ENCODE measurements around the gene CAMK1D. TPM values are rescaled to one million over a fixed set of nuclear protein-coding genes. Genes with fewer than 3 reads are reported as not detected.
"Not testable (repeated sequence)": the region's sequence is repeated elsewhere in the genome, so short reads cannot be mapped to it uniquely, and the experiment has no call there.

The CAMK1D gene
- total and polyA plus RNA-seq, 3 donors from 2014 or later = 10.0 to 14.5 (median 14.0) TPM

- Histone ChIP-seq H3K4me1 (peaks cover 7% of the 10 kb centered on the region), H3K27me3 (no peaks in the 10 kb centered on the region), H3K36me3 (ENCODE audit: low read depth, missing control alignments) (no peaks in the 10 kb centered on the region), H3K27ac (no peak overlapping the region), H3K4me3 (no peak overlapping the region), H3K9me3 (no peaks in the 10 kb centered on the region)
- 53 to 74% methylated on average over 4 of the region's 4 CpGs for WGBS, 2 donors
- TF ChIP-seq POLR2A (IDR thresholded peaks at IDR 0.05) = no peak
- TF ChIP-seq CTCF (IDR thresholded peaks at IDR 0.05) = no peak
- intact Hi-C loops (cut with DNase I; ENCODE audit: low total_unique reads) = no loop called here
- no peak for DNase-seq
Measured at GRCh38 chr10:12540341-12540781, 191.0 kb downstream of the CAMK1D start.

- intact Hi-C loops (cut with DNase I; ENCODE audit: low total_unique reads) = no loop called here
- TF ChIP-seq POLR2A (IDR thresholded peaks at IDR 0.05) = no peak
- TF ChIP-seq CTCF (IDR thresholded peaks at IDR 0.05) = no peak
- Histone ChIP-seq H3K36me3 (ENCODE audit: low read depth, missing control alignments) (no peaks in the 10 kb centered on the region), H3K27ac (peak overlapping the region in 1 of 2 donors; percentile 70), H3K27me3 (no peaks in the 10 kb centered on the region), H3K9me3 (no peaks in the 10 kb centered on the region), H3K4me3 (no peak overlapping the region), H3K4me1 (peaks cover 7% of the 10 kb centered on the region)
- 90 to 92% methylated on average over 11 of the region's 11 CpGs for WGBS, 2 donors
- DNase-seq = no peak
Measured at GRCh38 chr10:12541446-12542067, 192.2 kb downstream of the CAMK1D start.

- TF ChIP-seq CTCF (IDR thresholded peaks at IDR 0.05) = no peak
- no peak for TF ChIP-seq POLR2A (IDR thresholded peaks at IDR 0.05)
- H3K27me3 ChIP-seq = no peaks in the 10 kb centered on the region
- peaks cover 7% of the 10 kb centered on the region for H3K4me1 ChIP-seq
- intact Hi-C loops (cut with DNase I; ENCODE audit: low total_unique reads) = no loop called here
- H3K4me3 ChIP-seq = no peak overlapping the region
- no peak for DNase-seq
- no peaks in the 10 kb centered on the region for H3K9me3 ChIP-seq
- 77 to 80% methylated on average over 6 of the region's 6 CpGs for WGBS, 2 donors
- peak overlapping the region in 1 of 2 donors; percentile 70 for H3K27ac ChIP-seq
- no peaks in the 10 kb centered on the region for H3K36me3 ChIP-seq (ENCODE audit: low read depth, missing control alignments)
Measured at GRCh38 chr10:12542133-12542670, 192.9 kb downstream of the CAMK1D start.

DNA sequence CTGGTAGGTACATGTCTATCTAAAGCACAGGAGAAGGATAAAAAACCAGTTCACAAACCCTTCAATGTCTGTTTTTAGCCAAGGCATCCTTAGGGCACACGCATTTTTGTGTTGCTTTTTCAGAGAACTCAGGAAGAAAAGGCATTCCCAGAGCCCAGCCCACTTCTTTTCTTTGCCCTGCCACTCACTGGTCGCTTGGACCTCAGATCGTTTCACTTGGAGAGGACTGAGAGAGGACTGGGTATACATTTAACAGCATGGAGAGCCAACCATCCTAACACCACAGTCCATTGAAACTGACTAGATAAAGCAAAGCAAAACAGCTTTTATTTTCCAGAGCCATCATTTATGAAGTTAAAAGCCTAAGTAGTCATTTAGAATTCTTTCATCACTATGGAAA lies 194.2 kb downstream of the CAMK1D start:
- Histone ChIP-seq H3K9me3 (no peaks in the 10 kb centered on the region), H3K27ac (no peak overlapping the region), H3K4me1 (peaks cover 7% of the 10 kb centered on the region), H3K36me3 (ENCODE audit: low read depth, missing control alignments) (no peaks in the 10 kb centered on the region), H3K4me3 (no peak overlapping the region), H3K27me3 (no peaks in the 10 kb centered on the region)
- TF ChIP-seq POLR2A (IDR thresholded peaks at IDR 0.05) (no peak), CTCF (IDR thresholded peaks at IDR 0.05) (no peak)
- WGBS, 2 donors = 82 to 93% methylated on average over 3 of the region's 3 CpGs
- intact Hi-C loops (cut with DNase I; ENCODE audit: low total_unique reads) = no loop called here
- no peak for DNase-seq

GRCh38 chr10:12546160-12546802 lies 196.9 kb downstream of the CAMK1D start:
- H3K27ac ChIP-seq; intact Hi-C loops (cut with DNase I; ENCODE audit: low total_unique reads); H3K4me3 ChIP-seq; H3K27me3 ChIP-seq; DNase-seq; H3K9me3 ChIP-seq; H3K36me3 ChIP-seq (ENCODE audit: low read depth, missing control alignments); H3K4me1 ChIP-seq: not testable (repeated sequence)
- 95% methylated on average over 10 of the region's 10 CpGs for WGBS, 2 donors

All from testis (tissue), 3 donors.